IPS DF 19.7 (cell line): ENCODE results near the gene BCAS3.

ENCODE experiments used
- DNase-seq: peaks from one replicate; pipeline ENCODE4 v3.0.0-alpha.2; 2013; ENCODE audit warnings: low read depth, low spot score

The BCAS3 gene

GRCh38 chr17:61251939-61252865 lies 574.6 kb downstream of the BCAS3 start:
- no peak for DNase-seq

DNA sequence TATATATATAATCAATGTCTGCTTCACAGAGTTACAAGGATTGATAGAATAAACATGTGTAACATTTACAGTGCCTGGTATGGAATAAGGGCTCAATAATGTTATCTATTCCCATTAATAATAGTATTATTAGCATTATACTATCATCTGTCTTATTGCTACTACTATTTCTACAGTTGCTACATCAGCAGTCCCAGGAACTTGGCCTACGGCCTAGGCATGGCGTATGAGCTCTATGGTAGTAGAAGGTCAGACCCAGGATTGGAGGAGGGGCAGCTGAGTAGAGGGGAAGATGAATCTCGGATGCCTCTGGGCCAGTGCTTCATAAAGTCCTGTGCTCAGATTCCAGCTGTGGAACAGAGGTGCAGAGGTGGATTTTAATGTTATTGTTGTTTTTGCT lies 575.7 kb downstream of the BCAS3 start:
- no peak for DNase-seq

DNA sequence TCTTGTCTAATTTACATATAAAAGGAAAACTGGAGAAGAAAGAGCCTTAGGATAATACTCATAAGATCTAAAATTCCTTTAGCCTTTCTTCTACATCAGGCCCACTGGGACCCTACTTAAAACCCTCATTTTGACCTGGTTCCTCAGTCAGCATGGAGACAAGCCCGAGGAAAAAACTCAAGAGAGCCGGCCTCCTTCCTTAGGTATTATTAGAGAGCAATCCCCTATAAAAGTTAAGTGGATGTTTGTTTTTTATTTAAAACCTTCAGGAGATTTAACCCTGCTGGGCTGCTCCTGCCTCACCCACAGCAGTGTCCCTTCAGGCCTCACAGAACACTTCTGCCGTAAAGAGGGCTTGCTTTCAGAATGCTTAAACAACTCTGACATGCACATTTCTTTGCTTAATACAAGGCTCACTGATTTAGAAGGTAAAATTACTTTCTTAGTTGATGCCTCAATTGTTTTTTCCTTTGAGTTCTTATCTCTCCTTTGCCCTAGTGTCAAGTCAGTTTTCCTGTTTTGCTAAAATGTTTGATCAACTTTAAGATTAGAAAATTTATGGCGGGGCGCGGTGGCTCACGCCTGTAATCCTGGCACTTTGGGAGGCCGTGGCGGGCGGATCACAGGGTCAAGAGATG lies 576.4 kb downstream of the BCAS3 start:
- DNase-seq = no peak

- DNase-seq = no peak
These were observed 577.3 kb downstream of the BCAS3 start for GRCh38 chr17:61254904-61255303.

DNA sequence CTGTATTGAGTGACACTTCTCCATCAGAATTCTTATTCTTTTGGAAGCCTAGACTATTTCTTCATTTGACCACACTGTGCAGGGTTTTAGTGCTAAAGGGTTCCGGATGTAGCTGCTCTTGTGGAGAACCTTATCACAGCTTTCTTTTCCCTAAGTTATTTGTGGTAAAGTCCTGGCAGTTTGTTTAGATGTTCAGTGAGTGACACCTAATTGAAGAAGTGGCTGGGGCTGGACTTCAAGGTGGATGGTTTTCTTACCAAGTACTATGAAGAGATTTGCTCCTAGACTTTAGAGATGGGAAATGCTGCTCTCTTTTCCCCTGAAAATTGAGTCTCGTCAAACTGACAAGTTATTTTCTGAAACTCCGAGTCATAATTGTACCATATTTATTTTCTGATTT lies 578.0 kb downstream of the BCAS3 start:
- DNase-seq = no peak

GRCh38 chr17:61259360-61259759 lies 581.7 kb downstream of the BCAS3 start:
- DNase-seq = no peak

DNA sequence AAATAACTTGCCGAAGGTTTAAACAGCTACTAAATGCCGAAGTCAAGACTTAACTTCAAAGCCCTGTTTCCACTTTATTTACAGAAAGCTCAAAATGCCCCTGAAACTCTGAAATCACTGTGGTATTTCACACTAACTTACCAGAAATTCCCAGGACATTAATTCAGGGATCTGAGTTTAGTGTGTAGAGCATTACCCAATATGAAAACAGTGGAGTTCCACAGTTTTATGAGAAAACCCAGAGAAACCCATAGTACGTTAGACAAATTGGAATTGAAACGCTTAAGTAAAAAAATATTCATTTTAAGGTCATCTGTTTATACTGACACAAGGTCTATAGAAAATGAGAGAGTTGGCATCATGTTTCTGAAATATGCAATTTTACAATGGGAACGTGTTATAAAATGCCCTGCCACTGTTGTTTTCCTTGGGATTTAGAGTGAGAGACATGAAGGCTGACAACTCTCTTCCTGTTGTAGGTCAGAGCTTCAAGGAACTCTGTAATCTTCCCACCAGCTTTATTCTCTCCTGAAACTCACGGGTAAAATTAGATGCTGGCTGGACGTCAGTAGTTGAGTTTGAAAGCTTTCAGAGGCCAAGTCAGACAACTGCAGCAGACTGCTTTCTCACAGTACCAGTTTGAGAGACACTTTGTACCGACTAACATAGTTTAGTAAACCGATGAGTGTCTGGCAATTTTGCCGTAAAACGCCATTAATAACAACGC lies 582.6 kb downstream of the BCAS3 start:
- DNase-seq = no peak

GRCh38 chr17:61261001-61261637 lies 583.5 kb downstream of the BCAS3 start:
- no peak for DNase-seq

DNA sequence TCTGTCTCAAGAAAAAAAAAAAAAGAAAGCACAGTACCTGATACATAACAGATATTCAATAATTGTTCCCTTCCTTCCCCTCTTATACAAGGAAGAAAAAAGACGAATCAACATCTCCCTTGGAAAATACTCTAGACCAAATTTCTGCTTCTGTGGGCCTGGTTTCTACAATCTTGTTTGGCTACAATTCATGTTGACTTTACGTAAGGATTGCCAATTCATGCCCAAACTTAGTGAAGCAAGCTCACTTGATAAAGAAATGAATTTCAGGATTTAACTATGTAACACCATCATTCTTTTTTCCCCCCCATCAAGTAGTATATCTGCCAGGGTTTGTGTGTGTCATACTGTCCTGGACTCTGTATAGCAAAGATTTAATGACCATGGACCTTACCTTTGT lies 587.7 kb downstream of the BCAS3 start:
- no peak for DNase-seq

GRCh38 chr17:61267847-61268246 lies 590.2 kb downstream of the BCAS3 start:
- DNase-seq = no peak

- no peak for DNase-seq
These were observed 597.7 kb downstream of the BCAS3 start for GRCh38 chr17:61275395-61275794.

GRCh38 chr17:61276806-61277205 lies 599.2 kb downstream of the BCAS3 start:
- DNase-seq = no peak

DNA sequence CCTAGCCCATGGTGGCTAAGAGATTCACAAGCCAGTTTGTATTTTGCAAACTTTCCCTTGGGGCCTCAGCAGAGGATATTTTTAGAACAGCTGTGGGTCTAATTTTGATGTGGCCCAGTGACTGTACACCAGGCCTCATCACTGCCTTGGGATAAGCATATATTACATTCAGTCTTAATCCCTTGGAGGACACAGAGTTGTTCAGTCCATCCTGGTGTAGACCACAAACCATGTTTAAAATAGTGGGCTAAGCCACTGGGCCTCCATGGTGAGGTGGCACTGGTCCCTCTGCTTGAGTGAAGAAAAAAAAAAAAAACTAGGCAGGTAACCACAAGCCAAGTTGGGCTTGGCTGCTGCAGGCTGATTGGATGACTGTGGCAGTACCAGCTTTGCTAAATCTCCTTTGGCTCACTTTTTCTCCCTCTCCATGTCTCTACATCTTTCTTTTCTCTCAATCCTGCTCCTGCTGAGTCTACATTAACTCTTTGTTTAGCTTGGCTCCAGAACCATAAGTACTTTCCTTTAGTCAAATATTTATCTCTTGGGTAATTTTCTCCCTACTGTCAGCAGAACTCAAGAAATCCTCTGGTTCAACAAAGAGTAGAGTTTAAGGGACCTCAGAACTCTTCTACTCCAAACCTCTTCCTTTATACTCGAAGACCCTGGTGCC lies 602.0 kb downstream of the BCAS3 start:
- DNase-seq = no peak

- DNase-seq = no peak
These were observed 602.7 kb downstream of the BCAS3 start for GRCh38 chr17:61280338-61280737.

GRCh38 chr17:61280851-61281250 lies 603.2 kb downstream of the BCAS3 start:
- DNase-seq = no peak

DNA sequence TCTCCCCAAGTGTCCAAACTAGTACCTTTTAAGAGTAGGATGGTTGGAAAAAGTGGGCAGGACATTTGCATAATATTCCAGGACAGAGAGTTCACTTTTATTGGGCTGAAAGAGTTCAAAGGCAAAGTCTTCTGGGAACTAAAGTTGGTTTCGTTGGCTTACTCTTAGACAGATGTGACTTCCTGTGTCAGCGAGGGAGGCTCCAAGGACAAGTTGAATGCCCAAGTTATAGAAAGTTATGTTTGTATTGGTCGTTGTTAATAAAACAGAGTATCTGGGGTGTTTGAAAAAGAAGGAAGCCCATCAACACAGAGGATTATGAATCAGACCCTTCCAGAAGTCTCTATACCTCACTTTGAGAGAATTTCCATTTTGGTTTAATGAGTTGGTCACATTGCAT lies 604.7 kb downstream of the BCAS3 start:
- DNase-seq = no peak

DNA sequence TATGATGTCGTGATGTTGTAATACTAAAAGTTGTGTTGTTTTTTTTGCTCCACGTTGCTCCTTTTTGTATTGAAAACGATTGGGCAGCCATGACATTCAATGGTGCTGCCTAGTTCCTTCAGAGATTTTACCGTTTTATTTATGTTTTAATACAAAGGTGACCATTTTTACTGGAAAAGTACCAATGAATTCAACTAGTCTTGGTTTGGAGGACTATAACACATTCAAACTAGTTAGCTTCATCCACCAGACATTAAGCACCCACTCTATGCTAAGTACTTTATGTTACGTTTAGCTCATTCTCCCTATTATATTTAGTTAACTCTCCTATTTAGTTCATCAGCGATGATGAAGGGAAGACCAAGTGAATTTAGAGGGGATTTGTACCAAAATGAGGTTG lies 605.4 kb downstream of the BCAS3 start:
- DNase-seq = no peak

DNA sequence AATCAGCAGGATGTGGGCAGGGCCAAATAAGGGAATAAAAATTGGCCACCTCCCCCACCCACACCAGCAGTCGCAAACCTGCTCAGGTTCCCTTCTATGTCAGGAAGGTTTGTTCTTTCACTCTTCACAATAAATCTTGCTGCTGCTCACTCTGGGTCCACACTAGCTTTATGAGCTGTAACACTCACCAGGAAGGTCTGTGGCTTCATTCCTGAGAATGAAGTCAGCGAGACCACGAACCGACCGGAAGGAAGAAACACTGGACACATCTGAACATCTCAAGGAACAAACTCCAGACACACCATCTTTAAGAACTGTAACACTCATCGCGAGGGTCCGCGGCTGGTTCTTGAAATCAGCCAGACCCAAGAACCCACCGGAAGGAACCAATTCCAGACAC lies 606.5 kb downstream of the BCAS3 start:
- DNase-seq = no peak

DNA sequence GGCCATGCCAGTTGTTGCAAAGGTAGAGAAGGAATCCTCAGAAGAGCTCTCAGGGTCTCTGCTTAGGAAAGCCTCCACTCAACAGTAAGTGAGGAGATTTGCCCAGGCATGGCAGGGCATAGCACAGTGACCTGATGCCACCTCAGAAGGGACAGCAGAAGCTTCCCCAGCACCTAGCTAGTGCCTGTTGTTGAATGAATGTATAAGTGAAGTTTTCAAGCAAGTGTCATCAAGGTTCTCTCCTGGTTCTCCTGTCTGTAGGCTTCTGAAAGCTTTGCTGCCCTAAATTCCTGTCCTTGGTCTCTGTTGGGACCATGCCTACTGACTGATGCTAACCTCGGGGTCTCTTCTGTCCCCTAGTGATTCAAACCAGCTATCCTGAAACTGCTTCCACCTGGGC lies 607.1 kb downstream of the BCAS3 start:
- DNase-seq = no peak

- peak; percentile 9 for DNase-seq
These were observed 608.1 kb downstream of the BCAS3 start for GRCh38 chr17:61285526-61286320.

DNA sequence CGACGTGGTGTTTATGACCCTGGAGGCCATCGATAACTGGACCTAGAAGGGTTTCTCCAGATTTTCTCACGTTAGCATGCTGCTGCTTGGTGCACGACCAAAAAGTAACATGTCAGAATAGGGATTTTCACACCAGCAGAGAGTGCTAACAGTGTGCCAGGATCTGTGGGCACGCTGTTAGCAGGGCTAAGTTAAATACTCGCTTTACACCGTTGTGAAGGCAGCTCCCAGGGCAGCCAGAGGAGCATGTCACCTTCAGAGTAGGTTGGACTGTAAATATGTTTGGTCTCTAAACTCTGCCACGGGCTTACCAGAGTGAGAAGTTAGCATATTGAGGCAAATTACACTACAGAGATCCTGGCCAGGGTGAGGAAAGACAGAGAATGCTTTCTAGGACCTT lies 608.8 kb downstream of the BCAS3 start:
- DNase-seq = no peak
